Measurements from ENCODE around the gene XXYLT1. TPM values are rescaled to one million over a fixed set of nuclear protein-coding genes. Genes with fewer than 3 reads are reported as not detected.

XXYLT1 gene
- total and polyA plus RNA-seq, 9 of the 15 experiments (the other 6 are each of a cell fraction or from before 2014, with no cell fraction given) = 1.9 to 18.9 (median 15.0) TPM

GRCh38 chr3:195260280-195260905, 10.6 kb downstream of the XXYLT1 start:
- intact Hi-C loops (cut with micrococcal nuclease) (loop anchor here (1.0 to 10.0 kb wide), 3 partner anchors 73 to 926 kb away; no protein-coding TSS in a partner anchor), in situ Hi-C loops (cut with MboI) (no loop called here)
- FAIRE-seq = no peak
- peak overlapping the region in 1 of 2 experiments; percentile 85; a peak in 2 of 4 replicates for H3K9ac ChIP-seq (ENCODE audit: insufficient read depth in 1 of 2, low read depth in 2 of 2, low read length in 2 of 2)
- H4K20me1 ChIP-seq (replicated peaks; ENCODE audit: control insufficient read depth, insufficient read depth, low read length) = no peaks in the 10 kb centered on the region
- H3K4me2 ChIP-seq (ENCODE audit: insufficient read depth, low read length) = peak overlapping the region; percentile 64
- POLR2A ChIA-PET = interaction anchor here (1.1 kb wide), 1 partner anchor 10 kb away, joined by 6 read pairs; no protein-coding TSS in a partner anchor
- CTCF ChIA-PET (ENCODE audit: low intra/inter-chr PET ratio) = interaction anchor here (0.6 to 1.7 kb wide), 7 partner anchors 226 to 589 kb away, joined by 3 to 19 read pairs (median 4); no protein-coding TSS in a partner anchor
- H3K79me2 ChIP-seq (ENCODE audit: control insufficient read depth, insufficient read depth, low read length) = peaks cover 38% of the 10 kb centered on the region
- peak overlapping the region; percentile 55 for H3K4me3 ChIP-seq
- no peak for DNase-seq (ENCODE audit: extremely low read depth in 1 of 4, low spot score in 3 of 4)
- H2AFZ ChIP-seq (ENCODE audit: low read depth, low read length) = peak overlapping the region; percentile 64
- no peaks in the 10 kb centered on the region for H3K9me1 ChIP-seq (ENCODE audit: control insufficient read depth, insufficient read depth, low read length)
- H3K9me3 ChIP-seq (replicated peaks; ENCODE audit: control insufficient read depth, insufficient read depth, low read depth, low read length) = no peaks in the 10 kb centered on the region
- no peak overlapping the region for H3K27ac ChIP-seq (ENCODE audit: extremely low read depth, low read depth, low read length)
- no peaks in the 10 kb centered on the region for H3K27me3 ChIP-seq (ENCODE audit: control insufficient read depth in 2 of 2, insufficient read depth in 2 of 2, low read length in 2 of 2)
- peaks cover 14 to 36% of the 10 kb centered on the region in 2 experiments for H3K4me1 ChIP-seq (replicated peaks in 1 of 2; ENCODE audit: control insufficient read depth in 2 of 2, insufficient read depth in 2 of 2, low read length in 2 of 2)
- ATAC-seq = no peak
- BruUV-seq (replicated peaks) = no TSS peak
- WGBS (ENCODE audit: insufficient coverage, low coverage, missing lambda C conversion rate) = 41% methylated on average over 23 of the region's 41 CpGs
- peaks cover 12% of the 10 kb centered on the region; the same call in 2 of the 3 replicates for H3K36me3 ChIP-seq (ENCODE audit: control insufficient read depth, insufficient read depth, low read length)
- TF ChIP-seq SIN3B (IDR thresholded peaks at IDR 0.05; ENCODE audit: low read depth) (peak; percentile 53), ETS1 (conservative IDR thresholded peaks at IDR 0.05; ENCODE audit: control insufficient read depth, low read depth, low read length) (0 out of 2 replicates have a peak, but pooled peaks have one; percentile 18), ZBTB11 (CRISPR knock-in tag; IDR thresholded peaks at IDR 0.05) (0 out of 6 replicates have a peak, but pooled peaks of 1 of the 3 experiments have one; percentile 25), TFAP4 (CRISPR knock-in tag; IDR thresholded peaks at IDR 0.05; ENCODE audit: borderline replicate concordance) (peak; percentile 52; the same call in 1 of the 2 replicates), ZNF655 (CRISPR knock-in tag; IDR thresholded peaks at IDR 0.05) (no peak), VEZF1 (CRISPR knock-in tag; IDR thresholded peaks at IDR 0.05) (peak; percentile 83), NONO (IDR thresholded peaks at IDR 0.05; ENCODE audit: low read depth in 2 of 2, low read length in 1 of 2) (0 out of 4 replicates have a peak, but pooled peaks of 1 of the 2 experiments have one; percentile 2)

Data from K562 (cell line).